Measurements from ENCODE around the gene EPB41L2. TPM values are rescaled to one million over a fixed set of nuclear protein-coding genes. Genes with fewer than 3 reads are reported as not detected.
A peak's percentile ranks its signal among the peaks of the same experiment; 100 is the strongest.

Gene EPB41L2
- total RNA-seq, 4 donors from 2014 or later, result 60.1 to 87.2 (median 67.4) TPM

DNA sequence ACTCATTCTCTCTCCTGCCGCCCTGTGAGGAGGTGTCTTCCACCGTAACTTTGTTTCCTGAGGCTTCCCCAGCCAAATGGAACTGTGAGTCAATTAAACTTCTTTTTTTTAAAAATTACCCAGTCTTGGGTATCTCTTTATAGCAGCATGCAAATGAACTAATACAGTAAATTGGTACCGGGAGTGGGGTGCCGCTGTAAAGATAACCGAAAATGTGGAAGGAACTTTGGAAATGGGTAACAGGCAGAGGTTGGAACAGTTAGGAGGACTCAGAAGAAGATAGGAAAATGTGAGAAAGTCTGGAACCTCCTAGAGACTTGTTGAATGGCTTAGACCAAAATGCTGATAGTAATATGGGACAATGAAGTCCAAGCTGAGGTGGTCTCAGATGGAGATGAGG is 55.8 kb downstream of the EPB41L2 start:
- intact Hi-C loops (cut with DNase I), result no loop called here
- Histone ChIP-seq H3K27ac (replicated peaks in 1 of 4) (no peak overlapping the region), H3K9me3 (peaks cover 0 to 9% (median 8%) of the 10 kb centered on the region in 4 donors), H3K4me1 (peaks cover 8 to 27% (median 17%) of the 10 kb centered on the region in 4 donors), H3K36me3 (no peaks in the 10 kb centered on the region), H3K27me3 (no peaks in the 10 kb centered on the region), H3K4me3 (no peak overlapping the region)
- DNase-seq (ENCODE audit: extremely low spot score), result no peak
- TF ChIP-seq POLR2A (IDR thresholded peaks at IDR 0.05; ENCODE audit: low read depth) (no peak), POLR2AphosphoS5 (IDR thresholded peaks at IDR 0.05) (no peak), CTCF (IDR thresholded peaks at IDR 0.05) (no peak), EP300 (IDR thresholded peaks at IDR 0.05) (no peak)
- 86% methylated on average over 5 of the region's 5 CpGs for WGBS

- DNase-seq (ENCODE audit: extremely low spot score), result no peak
- H3K4me1 ChIP-seq, result peaks cover 8 to 38% (median 25%) of the 10 kb centered on the region in 4 donors
- H3K27ac ChIP-seq (replicated peaks in 1 of 4), result no peak overlapping the region
- no peak overlapping the region for H3K4me3 ChIP-seq
- peaks cover 0 to 9% (median 8%) of the 10 kb centered on the region in 4 donors for H3K9me3 ChIP-seq
- intact Hi-C loops (cut with DNase I), result no loop called here
- no peaks in the 10 kb centered on the region for H3K27me3 ChIP-seq
- WGBS, result 80% methylated on average over 3 of the region's 3 CpGs
- TF ChIP-seq EP300 (IDR thresholded peaks at IDR 0.05), result no peak
- TF ChIP-seq POLR2A (IDR thresholded peaks at IDR 0.05; ENCODE audit: low read depth), result no peak
- no peak for TF ChIP-seq CTCF (IDR thresholded peaks at IDR 0.05)
- TF ChIP-seq POLR2AphosphoS5 (IDR thresholded peaks at IDR 0.05), result no peak
- H3K36me3 ChIP-seq, result no peaks in the 10 kb centered on the region
These were observed 57.5 kb downstream of the EPB41L2 start for GRCh38 chr6:131005439-131006016.

- WGBS, result 58% methylated on average over 2 of the region's 2 CpGs
- Histone ChIP-seq H3K27ac (replicated peaks in 1 of 4) (no peak overlapping the region), H3K4me1 (peaks cover 8 to 42% (median 26%) of the 10 kb centered on the region in 4 donors), H3K9me3 (peaks cover 0 to 9% (median 8%) of the 10 kb centered on the region in 4 donors), H3K4me3 (no peak overlapping the region), H3K27me3 (no peaks in the 10 kb centered on the region), H3K36me3 (no peaks in the 10 kb centered on the region)
- TF ChIP-seq EP300 (IDR thresholded peaks at IDR 0.05), result no peak
- TF ChIP-seq POLR2A (IDR thresholded peaks at IDR 0.05; ENCODE audit: low read depth), result no peak
- no peak for TF ChIP-seq CTCF (IDR thresholded peaks at IDR 0.05)
- no peak for TF ChIP-seq POLR2AphosphoS5 (IDR thresholded peaks at IDR 0.05)
- intact Hi-C loops (cut with DNase I), result loop anchor here (5.0 kb wide), 1 partner anchor 57 kb away; the partner anchor contains the start of gene EPB41L2
- no peak for DNase-seq (ENCODE audit: extremely low spot score)
These were observed 58.1 kb downstream of the EPB41L2 start for GRCh38 chr6:131004936-131005335.

GRCh38 chr6:131004387-131004755 is 58.7 kb downstream of the EPB41L2 start:
- 79% methylated on average over 1 of the region's 1 CpG for WGBS
- peak overlapping the region in 1 of 4 donors; percentile 5 for H3K27ac ChIP-seq (replicated peaks in 1 of 4)
- no peak for DNase-seq (ENCODE audit: extremely low spot score)
- H3K9me3 ChIP-seq, result peaks cover 0 to 9% (median 8%) of the 10 kb centered on the region in 4 donors
- TF ChIP-seq EP300 (IDR thresholded peaks at IDR 0.05) (no peak), CTCF (IDR thresholded peaks at IDR 0.05) (no peak), POLR2AphosphoS5 (IDR thresholded peaks at IDR 0.05) (no peak), POLR2A (IDR thresholded peaks at IDR 0.05; ENCODE audit: low read depth) (no peak)
- no peak overlapping the region for H3K4me3 ChIP-seq
- peaks cover 8 to 42% (median 26%) of the 10 kb centered on the region in 4 donors for H3K4me1 ChIP-seq
- intact Hi-C loops (cut with DNase I), result loop anchor here (5.0 kb wide), 1 partner anchor 58 kb away; the partner anchor contains the start of gene EPB41L2
- no peaks in the 10 kb centered on the region for H3K36me3 ChIP-seq
- H3K27me3 ChIP-seq, result no peaks in the 10 kb centered on the region

All from esophagus muscularis mucosa (tissue), 4 donors.